OCI-LY1 (cell line): ENCODE measurements around the gene PITPNM3.

Experiments used
- H2AFZ ChIP-seq: fragments of 200-600 bp; sonication (generic), shearing (Covaris generic); 2 replicates; pipeline ENCODE4 v1.6.0; 2014; ENCODE audit warnings: antibody characterized with exemption, mild to moderate bottlenecking, low read length
- H3F3A ChIP-seq: fragments of 200-600 bp; sonication (generic), shearing (Covaris generic); 2 replicates; pipeline ENCODE4 v1.6.0; 2014; ENCODE audit warnings: mild to moderate bottlenecking, antibody characterized with exemption, low read length, moderate library complexity; ENCODE audit not compliant: insufficient read depth
- H3K27ac ChIP-seq: fragments of 200-600 bp; sonication (generic); 2 replicates; pipeline ENCODE4 v1.5.1; 2014; ENCODE audit warnings: low read length, mixed run types, mild to moderate bottlenecking, low read depth; ENCODE audit not compliant: poor library complexity, severe bottlenecking
- H3K27me3 ChIP-seq: fragments of 200-600 bp; sonication (generic); 2 replicates; pipeline ENCODE4 v1.6.0; 2014; ENCODE audit warnings: antibody characterized with exemption, mild to moderate bottlenecking, low read length, moderate library complexity; ENCODE audit not compliant: insufficient read depth
- H3K36me3 ChIP-seq: fragments of 200-600 bp; sonication (generic); 2 replicates; pipeline ENCODE4 v1.6.1; 2014; ENCODE audit warnings: mild to moderate bottlenecking, antibody characterized with exemption, low read length, moderate library complexity, mixed read lengths; ENCODE audit not compliant: insufficient read depth
- H3K4me1 ChIP-seq: fragments of 200-600 bp; sonication (generic); 2 replicates; pipeline ENCODE4 v1.5.1; 2014; ENCODE audit warnings: mild to moderate bottlenecking, low read length, moderate library complexity; ENCODE audit not compliant: insufficient read depth, severe bottlenecking
- H3K4me2 ChIP-seq: fragments of 200-600 bp; sonication (generic), shearing (Covaris generic); 2 replicates; pipeline ENCODE4 v1.6.1; 2014; ENCODE audit warnings: low read length
- H3K4me3 ChIP-seq: fragments of 200-600 bp; sonication (generic); 2 replicates; pipeline ENCODE4 v1.5.1; 2014; ENCODE audit warnings: low read length, low read depth, mild to moderate bottlenecking, mixed read lengths; ENCODE audit not compliant: poor library complexity, severe bottlenecking
- H3K79me2 ChIP-seq: fragments of 200-600 bp; shearing (Covaris generic); 2 replicates; pipeline ENCODE4 v1.6.1; 2016; ENCODE audit warnings: mixed run types, low read length, mixed read lengths; ENCODE audit not compliant: insufficient read depth
- H3K9ac ChIP-seq: fragments of 200-600 bp; sonication (generic), shearing (Covaris generic); 2 replicates; pipeline ENCODE4 v1.6.1; 2014; ENCODE audit warnings: mild to moderate bottlenecking, low read length, mixed read lengths
- H3K9me2 ChIP-seq: fragments of 200-600 bp; sonication (generic), shearing (Covaris generic); 2 replicates; pipeline ENCODE4 v1.6.1; 2014; ENCODE audit warnings: low read depth, mild to moderate bottlenecking, low read length, mixed read lengths
- H3K9me3 ChIP-seq: fragments of 200-600 bp; shearing (Covaris generic); 2 replicates; pipeline ENCODE4 v1.6.1; 2014; ENCODE audit warnings: low read length, mixed read lengths
- H4K20me1 ChIP-seq: fragments of 200-600 bp; sonication (generic), shearing (Covaris generic); 2 replicates; pipeline ENCODE4 v1.6.0; 2016; ENCODE audit warnings: mild to moderate bottlenecking, low read length; ENCODE audit not compliant: insufficient read depth
- EZH2 ChIP-seq: fragments of 200-600 bp; sonication (generic), shearing (Covaris generic); IDR thresholded peaks from 2 replicates; pipeline ENCODE4 v1.8.0; 2017; ENCODE audit warnings: borderline replicate concordance, mixed run types, mild to moderate bottlenecking, antibody characterized with exemption, low read length, moderate library complexity, mixed read lengths
- TF ChIP-seq, protein P1 (sequence below): fragments of 200-600 bp; sonication (generic), shearing (Covaris generic); IDR thresholded peaks from 2 replicates; pipeline ENCODE4 v1.5.1; 2017; ENCODE audit warnings: mild to moderate bottlenecking, antibody characterized with exemption, low read length, moderate library complexity, mixed read lengths

PITPNM3 gene

GRCh38 chr17:6602141-6602540, 45.8 kb upstream of the PITPNM3 start:
- H3K79me2 ChIP-seq = no peaks in the 10 kb centered on the region
- no peak for TF ChIP-seq EZH2
- TF ChIP-seq, protein P1, sequence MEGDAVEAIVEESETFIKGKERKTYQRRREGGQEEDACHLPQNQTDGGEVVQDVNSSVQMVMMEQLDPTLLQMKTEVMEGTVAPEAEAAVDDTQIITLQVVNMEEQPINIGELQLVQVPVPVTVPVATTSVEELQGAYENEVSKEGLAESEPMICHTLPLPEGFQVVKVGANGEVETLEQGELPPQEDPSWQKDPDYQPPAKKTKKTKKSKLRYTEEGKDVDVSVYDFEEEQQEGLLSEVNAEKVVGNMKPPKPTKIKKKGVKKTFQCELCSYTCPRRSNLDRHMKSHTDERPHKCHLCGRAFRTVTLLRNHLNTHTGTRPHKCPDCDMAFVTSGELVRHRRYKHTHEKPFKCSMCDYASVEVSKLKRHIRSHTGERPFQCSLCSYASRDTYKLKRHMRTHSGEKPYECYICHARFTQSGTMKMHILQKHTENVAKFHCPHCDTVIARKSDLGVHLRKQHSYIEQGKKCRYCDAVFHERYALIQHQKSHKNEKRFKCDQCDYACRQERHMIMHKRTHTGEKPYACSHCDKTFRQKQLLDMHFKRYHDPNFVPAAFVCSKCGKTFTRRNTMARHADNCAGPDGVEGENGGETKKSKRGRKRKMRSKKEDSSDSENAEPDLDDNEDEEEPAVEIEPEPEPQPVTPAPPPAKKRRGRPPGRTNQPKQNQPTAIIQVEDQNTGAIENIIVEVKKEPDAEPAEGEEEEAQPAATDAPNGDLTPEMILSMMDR = no peak
- H3K27me3 ChIP-seq = no peaks in the 10 kb centered on the region
- no peaks in the 10 kb centered on the region for H4K20me1 ChIP-seq
- H3K27ac ChIP-seq = no peak overlapping the region
- H3F3A ChIP-seq = no peaks in the 10 kb centered on the region
- H3K9ac ChIP-seq = no peak overlapping the region
- H3K4me1 ChIP-seq = peaks cover 14% of the 10 kb centered on the region
- no peak overlapping the region for H3K4me3 ChIP-seq
- no peaks in the 10 kb centered on the region for H3K9me2 ChIP-seq
- H3K9me3 ChIP-seq = no peaks in the 10 kb centered on the region
- H3K36me3 ChIP-seq = peaks cover 77% of the 10 kb centered on the region; the same call in 1 of the 2 replicates
- H2AFZ ChIP-seq = no peak overlapping the region
- no peak overlapping the region for H3K4me2 ChIP-seq

GRCh38 chr17:6599364-6599763, 43.0 kb upstream of the PITPNM3 start:
- H3K27me3 ChIP-seq = no peaks in the 10 kb centered on the region
- no peaks in the 10 kb centered on the region for H3F3A ChIP-seq
- H3K79me2 ChIP-seq = no peaks in the 10 kb centered on the region
- H3K4me3 ChIP-seq = no peak overlapping the region
- peak overlapping the region; percentile 3 for H3K27ac ChIP-seq
- H3K4me1 ChIP-seq = peaks cover 14% of the 10 kb centered on the region
- H4K20me1 ChIP-seq = no peaks in the 10 kb centered on the region
- H3K9ac ChIP-seq = no peak overlapping the region
- no peak overlapping the region for H3K4me2 ChIP-seq
- no peak overlapping the region for H2AFZ ChIP-seq
- H3K9me3 ChIP-seq = no peaks in the 10 kb centered on the region
- H3K9me2 ChIP-seq = no peaks in the 10 kb centered on the region
- TF ChIP-seq, protein P1 = no peak
- TF ChIP-seq EZH2 = no peak
- peaks cover 82% of the 10 kb centered on the region for H3K36me3 ChIP-seq

DNA sequence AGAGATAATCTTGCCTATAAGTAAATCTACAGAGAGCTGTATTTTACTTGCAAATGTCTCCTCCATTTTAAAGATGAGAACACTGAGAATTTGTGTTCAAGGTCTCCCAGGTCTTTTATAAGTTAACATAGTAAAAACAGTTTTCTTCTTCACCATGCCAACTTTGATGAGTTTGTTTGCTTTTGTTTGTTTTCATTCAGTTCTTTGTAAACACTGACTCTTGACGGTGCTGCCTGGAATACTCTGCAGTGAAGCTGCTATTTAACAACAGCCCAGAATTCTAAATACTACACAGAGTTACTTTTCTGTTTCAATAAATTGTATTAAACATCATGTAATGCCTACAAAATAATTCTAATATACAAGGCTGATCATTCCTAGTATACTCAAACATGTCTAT, 41.4 kb upstream of the PITPNM3 start:
- Histone ChIP-seq H3K9me2 (no peaks in the 10 kb centered on the region), H3K9me3 (no peaks in the 10 kb centered on the region), H4K20me1 (no peaks in the 10 kb centered on the region), H3K4me3 (no peak overlapping the region), H3K36me3 (peaks cover 85% of the 10 kb centered on the region), H2AFZ (no peak overlapping the region), H3K27ac (no peak overlapping the region), H3K27me3 (no peaks in the 10 kb centered on the region), H3F3A (no peaks in the 10 kb centered on the region), H3K4me2 (no peak overlapping the region), H3K9ac (no peak overlapping the region), H3K79me2 (no peaks in the 10 kb centered on the region), H3K4me1 (peaks cover 14% of the 10 kb centered on the region)
- no peak for TF ChIP-seq EZH2
- TF ChIP-seq, protein P1 = no peak
